ENCODE measurements around the gene FCMR. TPM values are rescaled to one million over a fixed set of nuclear protein-coding genes. Genes with fewer than 3 reads are reported as not detected.

FCMR gene
- polyA plus RNA-seq, 3 donors: 5.1 to 5.7 (median 5.2) TPM

DNA sequence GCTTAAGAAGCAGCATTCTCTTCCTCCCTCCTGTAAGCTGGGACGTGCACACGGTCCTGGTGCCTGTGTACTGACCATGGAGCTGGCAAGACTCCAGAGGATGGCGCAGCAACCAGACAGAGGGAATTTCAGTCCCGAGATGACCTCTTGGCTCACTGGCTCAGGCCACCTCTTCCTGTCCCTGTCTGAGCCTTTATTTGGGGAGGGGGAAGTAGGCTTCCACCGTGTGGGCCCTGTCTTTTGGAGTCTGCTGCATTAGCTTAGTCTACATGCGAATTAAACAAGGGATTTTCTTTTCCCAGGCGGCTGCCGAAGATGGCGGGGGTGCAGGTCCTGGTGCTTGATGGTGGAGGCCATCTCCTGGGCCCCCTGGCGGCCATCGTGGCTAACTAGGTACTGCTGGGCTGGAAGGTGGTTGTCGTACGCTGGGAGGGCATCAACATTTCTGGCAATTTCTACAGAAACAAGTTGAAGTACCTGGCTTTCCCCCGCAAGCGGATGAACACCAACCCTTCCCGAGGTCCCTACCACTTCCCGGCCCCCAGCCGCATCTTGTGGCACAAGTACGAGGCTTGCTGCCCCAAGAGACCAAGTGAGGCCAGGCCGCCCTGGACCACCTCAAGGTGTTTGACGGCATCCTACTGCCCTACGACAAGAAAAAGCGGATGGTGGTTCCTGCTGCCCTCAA lies 14.3 kb downstream of the FCMR start:
- 80 to 87% (median 84%) methylated on average over 23 of the region's 23 CpGs for WGBS, 3 donors
- no peak overlapping the region for H3K27ac ChIP-seq (ENCODE audit: low read depth, low read length)

DNA sequence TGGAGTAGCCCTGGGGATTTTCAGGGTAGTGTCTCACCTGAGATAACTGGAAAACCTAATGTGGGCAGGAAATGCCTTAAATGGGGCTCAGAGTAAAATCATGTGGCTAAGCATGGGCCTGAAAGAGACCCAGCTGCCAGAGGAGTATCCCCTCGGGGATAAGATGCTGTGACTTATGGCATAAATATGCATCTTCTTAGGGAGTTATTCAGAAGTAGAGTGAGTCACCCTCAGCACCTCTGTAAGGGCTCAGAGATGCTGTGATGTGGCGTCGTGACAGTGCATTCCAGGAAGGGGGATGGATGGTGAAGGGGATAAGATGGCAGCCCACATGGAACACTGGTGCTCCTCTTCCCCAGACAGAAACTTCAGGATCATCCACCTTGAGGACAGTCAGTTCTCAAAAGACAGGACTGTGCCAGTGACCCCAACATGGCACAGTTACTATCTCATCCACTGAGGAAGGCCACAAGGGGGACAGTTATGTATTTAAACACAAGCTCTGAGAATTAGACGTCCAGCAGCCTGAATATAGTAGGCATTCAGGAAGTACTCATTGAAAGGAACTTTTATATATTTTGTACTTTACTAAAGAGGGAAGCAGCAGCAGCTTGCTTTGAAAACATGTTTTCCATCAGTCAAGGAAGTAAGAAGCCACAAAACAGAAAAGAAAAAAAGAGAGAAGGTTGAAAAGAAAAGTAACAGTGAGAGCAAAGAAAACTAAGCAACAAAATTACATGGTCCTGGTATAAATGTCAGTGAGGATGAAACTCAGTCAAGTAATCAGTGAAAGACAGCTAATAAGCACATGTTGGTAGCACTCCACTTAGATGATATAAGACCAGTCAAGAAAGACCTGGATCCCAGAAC lies 16.2 kb downstream of the FCMR start:
- 70 to 81% (median 72%) methylated on average over 4 of the region's 4 CpGs for WGBS, 3 donors
- no peak overlapping the region for H3K27ac ChIP-seq (ENCODE audit: low read depth, low read length)

DNA sequence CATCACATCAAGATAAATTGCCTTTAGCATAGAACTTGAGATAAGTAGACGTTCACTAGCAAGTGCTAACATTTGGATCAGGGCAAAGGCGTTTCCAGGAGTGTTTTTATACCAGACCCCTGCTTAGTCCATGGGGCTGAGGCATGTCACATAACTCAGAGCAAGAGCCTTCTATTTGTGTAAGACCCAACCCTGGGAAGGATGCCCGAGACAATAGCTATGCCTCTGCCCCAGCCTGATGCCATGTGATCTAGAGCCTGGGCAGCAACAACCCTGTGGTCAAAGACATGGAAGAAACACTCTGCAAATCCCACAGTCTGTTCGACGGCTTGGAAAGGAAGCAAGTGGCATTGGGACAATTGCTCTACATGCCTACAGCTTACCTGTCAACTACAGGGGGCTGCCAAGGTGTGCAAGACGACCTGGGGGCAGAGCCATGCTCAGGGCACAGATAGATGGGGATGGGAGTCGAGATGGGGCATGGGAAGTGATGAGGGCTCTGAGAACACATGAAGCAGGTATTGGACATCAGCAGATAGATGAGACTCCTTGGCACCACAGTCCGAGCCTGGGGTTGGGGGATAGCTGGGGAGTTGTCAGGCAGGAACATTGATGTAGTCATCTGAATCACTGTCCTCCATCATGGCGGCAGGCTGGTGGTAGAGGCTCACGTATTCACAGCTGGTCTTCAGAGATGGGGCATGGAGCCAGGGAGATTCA lies 17.2 kb downstream of the FCMR start:
- no peak overlapping the region for H3K27ac ChIP-seq (ENCODE audit: low read depth, low read length)
- 83 to 90% (median 90%) methylated on average over 10 of the region's 10 CpGs for WGBS, 3 donors

DNA sequence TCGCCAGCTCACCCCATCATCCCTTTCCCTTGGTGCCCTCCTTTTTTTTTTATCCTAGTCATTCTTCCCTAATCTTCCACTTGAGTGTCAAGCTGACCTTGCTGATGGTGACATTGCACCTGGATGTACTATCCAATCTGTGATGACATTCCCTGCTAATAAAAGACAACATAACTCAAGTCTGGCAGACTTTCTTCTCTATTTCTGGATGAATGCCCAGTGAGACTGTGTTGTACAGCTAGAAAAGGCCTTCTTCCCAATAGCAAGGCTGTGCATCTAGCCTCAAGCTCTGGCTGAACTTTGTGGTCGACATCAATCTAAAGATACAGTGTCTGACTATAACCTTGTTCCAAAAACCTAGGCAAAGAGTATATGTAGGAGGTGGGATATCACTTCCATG lies 18.1 kb downstream of the FCMR start:
- WGBS, 3 donors: 76 to 87% (median 85%) methylated on average over 2 of the region's 2 CpGs
- H3K27ac ChIP-seq (ENCODE audit: low read depth, low read length): no peak overlapping the region

- H3K27ac ChIP-seq (ENCODE audit: low read depth, low read length): no peak overlapping the region
- WGBS, 3 donors: 61 to 88% (median 72%) methylated on average over 1 of the region's 1 CpG
These were observed 19.0 kb downstream of the FCMR start for GRCh38 chr1:206902702-206903101.

GRCh38 chr1:206901944-206902343 lies 19.8 kb downstream of the FCMR start:
- 86 to 91% (median 90%) methylated on average over 6 of the region's 6 CpGs for WGBS, 3 donors
- no peak overlapping the region for H3K27ac ChIP-seq (ENCODE audit: low read depth, low read length)

- no peak overlapping the region for H3K27ac ChIP-seq (ENCODE audit: low read depth, low read length)
- WGBS, 3 donors: 73 to 90% (median 82%) methylated on average over 7 of the region's 7 CpGs
These were observed 21.6 kb downstream of the FCMR start for GRCh38 chr1:206900149-206900548.

DNA sequence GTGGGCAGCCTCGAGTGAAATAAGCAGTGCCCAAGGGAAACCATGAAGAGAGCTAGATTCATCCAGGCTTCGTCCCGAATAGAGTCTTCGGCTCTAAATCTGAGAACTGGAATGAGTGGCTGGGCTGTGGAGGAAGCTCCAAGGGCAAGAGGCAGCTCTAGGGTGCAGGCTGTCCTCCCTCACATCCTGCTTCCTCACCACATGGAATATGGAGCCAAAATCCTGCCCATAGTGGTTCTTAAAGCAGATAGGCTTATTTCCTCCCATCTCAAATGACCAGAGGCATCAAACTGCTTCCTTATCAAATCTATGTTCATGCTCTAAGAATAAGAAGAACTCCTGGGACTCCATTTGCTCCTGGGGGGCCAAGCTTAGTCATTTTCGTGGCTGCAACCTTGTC lies 22.0 kb downstream of the FCMR start:
- WGBS, 3 donors: 65 to 88% (median 74%) methylated on average over 5 of the region's 5 CpGs
- H3K27ac ChIP-seq (ENCODE audit: low read depth, low read length): no peak overlapping the region

- WGBS, 3 donors: 87 to 92% (median 91%) methylated on average over 13 of the region's 13 CpGs
These were observed 22.8 kb downstream of the FCMR start for GRCh38 chr1:206898915-206899431.

GRCh38 chr1:206898089-206898914 lies 23.4 kb downstream of the FCMR start:
- 73 to 87% (median 80%) methylated on average over 11 of the region's 11 CpGs for WGBS, 3 donors
- no peak overlapping the region for H3K27ac ChIP-seq (ENCODE audit: low read depth, low read length)

More at GRCh38 chr1:206898915-206899431, 22.8 kb downstream of the FCMR start:
- H3K27ac ChIP-seq (ENCODE audit: low read depth, low read length): no peak overlapping the region

DNA sequence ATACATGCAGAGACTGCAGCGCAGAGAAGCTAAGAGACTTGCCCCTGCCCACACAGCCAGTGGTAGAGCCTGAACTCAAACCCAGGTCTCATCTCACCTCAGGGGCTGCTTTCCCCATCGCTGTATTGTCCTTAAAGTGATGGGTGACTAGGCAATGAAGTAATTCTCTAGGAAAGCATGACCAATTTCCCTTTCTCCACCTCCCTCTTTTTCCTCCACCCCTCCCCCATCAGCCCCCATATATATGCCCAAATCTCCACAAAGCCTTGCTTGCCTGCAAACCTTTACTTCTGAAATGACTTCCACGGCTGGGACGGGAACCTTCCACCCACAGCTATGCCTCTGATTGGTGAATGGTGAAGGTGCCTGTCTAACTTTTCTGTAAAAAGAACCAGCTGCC lies 24.6 kb downstream of the FCMR start, which contains the start of gene IL24:
Gene IL24 (plus strand): TSS at position 269 of the 400 bp plus-strand sequence. CDS start 390 bp downstream, outside the sequence.
- 76 to 80% (median 79%) methylated on average over 4 of the region's 4 CpGs for WGBS, 3 donors
- no peak within 1 kb of the TSS for H3K27ac ChIP-seq (ENCODE audit: low read depth, low read length)

DNA sequence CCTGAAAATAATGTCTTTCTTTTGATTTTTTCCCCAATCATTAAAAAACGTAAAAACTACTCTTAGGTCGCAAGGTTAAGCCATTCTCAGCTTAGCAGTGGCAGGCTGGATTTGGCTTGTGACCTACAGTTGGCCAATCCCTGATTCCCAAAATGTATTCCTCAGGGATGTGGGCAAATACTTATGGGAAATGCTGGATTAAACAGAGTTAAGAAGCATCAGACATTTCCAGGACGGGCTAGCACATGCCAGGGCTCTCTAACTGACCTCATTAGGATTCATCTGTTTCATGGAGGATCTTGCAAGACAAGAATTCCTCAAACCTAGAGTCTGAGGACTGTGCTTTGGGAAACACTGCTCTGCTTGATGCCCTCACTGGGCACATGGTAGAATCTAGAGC lies 25.5 kb downstream of the FCMR start:
- H3K27ac ChIP-seq (ENCODE audit: low read depth, low read length): no peak overlapping the region
- 71 to 87% (median 74%) methylated on average over 3 of the region's 3 CpGs for WGBS, 3 donors

DNA sequence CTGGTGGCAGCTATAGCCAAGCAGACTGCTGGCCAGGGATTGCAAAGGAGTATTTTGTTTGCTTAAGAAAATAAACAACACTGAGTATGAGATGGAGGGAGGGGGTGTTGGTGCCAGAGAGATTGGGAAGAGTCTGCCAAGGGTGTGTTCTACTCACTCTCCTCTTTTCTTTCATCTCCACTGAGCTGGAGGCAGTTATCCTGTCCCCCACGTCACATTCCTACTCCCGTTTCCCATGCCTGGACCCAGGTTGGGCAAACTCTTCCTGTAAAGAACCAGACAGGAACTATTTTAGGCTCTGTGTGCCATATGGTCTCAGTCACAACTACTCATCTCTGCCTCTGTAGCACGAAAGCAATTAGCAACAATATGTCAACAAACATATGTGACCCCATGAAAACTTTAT lies 25.9 kb downstream of the FCMR start:
- WGBS, 3 donors: 27 to 40% (median 33%) methylated on average over 3 of the region's 3 CpGs
- no peak overlapping the region for H3K27ac ChIP-seq (ENCODE audit: low read depth, low read length)

GRCh38 chr1:206895325-206895724 lies 26.4 kb downstream of the FCMR start:
- WGBS, 3 donors: 70 to 88% (median 88%) methylated on average over 3 of the region's 3 CpGs
- no peak overlapping the region for H3K27ac ChIP-seq (ENCODE audit: low read depth, low read length)

DNA sequence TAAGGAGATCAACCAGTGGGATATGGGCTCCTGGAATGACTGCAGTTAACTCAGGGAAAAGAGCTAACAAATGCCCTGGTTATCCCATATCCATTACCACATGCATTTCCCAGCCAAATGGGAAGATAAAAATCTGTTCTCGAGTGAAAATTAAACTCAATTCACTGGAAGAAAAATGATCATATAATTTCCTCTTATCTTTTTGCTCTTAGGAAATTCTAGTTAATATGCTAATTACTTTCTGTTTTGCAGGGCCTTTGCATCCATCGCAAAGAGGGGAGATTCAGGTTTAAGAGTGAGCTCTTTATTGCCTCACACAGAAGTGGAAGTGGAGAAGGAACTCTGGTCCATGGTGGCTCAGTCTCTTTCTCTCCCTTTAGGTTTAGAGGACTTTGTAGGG lies 28.4 kb downstream of the FCMR start:
- H3K27ac ChIP-seq (ENCODE audit: low read depth, low read length): no peak overlapping the region
- 65 to 72% (median 71%) methylated on average over 2 of the region's 2 CpGs for WGBS, 3 donors

GRCh38 chr1:206892351-206892984 lies 29.3 kb downstream of the FCMR start:
- WGBS, 3 donors: 66 to 79% (median 69%) methylated on average over 3 of the region's 3 CpGs
- H3K27ac ChIP-seq (ENCODE audit: low read depth, low read length): no peak overlapping the region

GRCh38 chr1:206891412-206891811 lies 30.3 kb downstream of the FCMR start:
- no peak overlapping the region for H3K27ac ChIP-seq (ENCODE audit: low read depth, low read length)
- 73 to 81% (median 81%) methylated on average over 1 of the region's 1 CpG for WGBS, 3 donors
